ENCODE data around the gene NFATC2IP.
"Not testable (repeated sequence)": the region's sequence is repeated elsewhere in the genome, so short reads cannot be mapped to it uniquely, and the experiment has no call there.

NFATC2IP gene

DNA sequence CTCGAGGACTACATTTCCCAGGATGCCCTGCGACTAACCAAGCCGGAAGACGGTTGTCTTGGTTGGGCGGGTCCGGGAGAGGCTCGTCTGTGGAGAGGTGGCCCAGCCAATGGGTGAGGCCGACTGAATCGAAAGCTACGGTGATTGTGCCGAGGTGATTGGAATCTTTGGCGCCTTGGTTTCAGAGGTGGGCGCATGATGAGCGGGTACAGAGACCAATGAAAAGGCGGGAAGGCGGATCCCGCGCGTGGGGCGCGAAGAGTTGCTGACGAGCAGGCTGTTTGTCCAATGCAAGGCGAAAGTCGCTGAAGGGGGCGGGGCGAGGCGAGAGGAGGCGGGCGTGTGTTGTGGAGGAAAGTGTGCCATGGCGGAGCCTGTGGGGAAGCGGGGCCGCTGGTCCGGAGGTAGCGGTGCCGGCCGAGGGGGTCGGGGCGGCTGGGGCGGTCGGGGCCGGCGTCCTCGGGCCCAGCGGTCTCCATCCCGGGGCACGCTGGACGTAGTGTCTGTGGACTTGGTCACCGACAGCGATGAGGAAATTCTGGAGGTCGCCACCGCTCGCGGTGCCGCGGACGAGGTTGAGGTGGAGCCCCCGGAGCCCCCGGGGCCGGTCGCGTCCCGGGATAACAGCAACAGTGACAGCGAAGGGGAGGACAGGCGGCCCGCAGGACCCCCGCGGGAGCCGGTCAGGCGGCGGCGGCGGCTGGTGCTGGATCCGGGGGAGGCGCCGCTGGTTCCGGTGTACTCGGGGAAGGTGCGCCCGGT is at the start of gene NFATC2IP:
TSS of gene NFATC2IP (plus strand) at position 290 of the 762 bp plus-strand sequence. CDS start at position 365, 75 bp downstream.
- peak; percentile 100 for DNase-seq

DNA sequence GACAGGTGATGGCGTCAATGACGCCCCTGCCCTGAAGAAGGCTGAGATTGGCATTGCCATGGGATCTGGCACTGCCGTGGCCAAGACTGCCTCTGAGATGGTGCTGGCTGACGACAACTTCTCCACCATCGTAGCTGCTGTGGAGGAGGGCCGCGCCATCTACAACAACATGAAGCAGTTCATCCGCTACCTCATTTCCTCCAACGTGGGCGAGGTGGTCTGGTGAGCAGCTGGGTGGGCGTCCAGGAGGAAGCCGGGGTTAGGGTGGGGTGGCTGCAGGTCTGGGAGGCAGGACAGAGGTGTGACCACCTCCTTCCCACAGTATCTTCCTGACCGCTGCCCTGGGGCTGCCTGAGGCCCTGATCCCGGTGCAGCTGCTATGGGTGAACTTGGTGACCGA is 48.9 kb upstream of the NFATC2IP start:
- no peak for DNase-seq

DNA sequence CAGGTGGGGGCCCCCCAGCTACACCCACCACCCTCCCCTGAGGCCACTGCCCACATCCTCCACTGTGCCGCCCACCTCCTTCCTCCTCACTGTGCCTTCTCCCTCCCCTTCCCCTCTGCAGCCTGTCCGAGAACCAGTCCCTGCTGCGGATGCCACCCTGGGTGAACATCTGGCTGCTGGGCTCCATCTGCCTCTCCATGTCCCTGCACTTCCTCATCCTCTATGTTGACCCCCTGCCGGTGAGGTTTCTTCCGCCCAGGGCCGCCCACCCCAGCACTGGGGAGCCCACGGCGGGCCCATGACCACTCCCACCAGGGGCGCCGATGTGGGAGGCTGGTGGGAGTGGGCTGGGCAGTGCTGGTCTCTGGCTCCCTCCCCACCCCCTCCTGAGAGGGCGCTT is 47.8 kb upstream of the NFATC2IP start:
- DNase-seq = no peak

DNA sequence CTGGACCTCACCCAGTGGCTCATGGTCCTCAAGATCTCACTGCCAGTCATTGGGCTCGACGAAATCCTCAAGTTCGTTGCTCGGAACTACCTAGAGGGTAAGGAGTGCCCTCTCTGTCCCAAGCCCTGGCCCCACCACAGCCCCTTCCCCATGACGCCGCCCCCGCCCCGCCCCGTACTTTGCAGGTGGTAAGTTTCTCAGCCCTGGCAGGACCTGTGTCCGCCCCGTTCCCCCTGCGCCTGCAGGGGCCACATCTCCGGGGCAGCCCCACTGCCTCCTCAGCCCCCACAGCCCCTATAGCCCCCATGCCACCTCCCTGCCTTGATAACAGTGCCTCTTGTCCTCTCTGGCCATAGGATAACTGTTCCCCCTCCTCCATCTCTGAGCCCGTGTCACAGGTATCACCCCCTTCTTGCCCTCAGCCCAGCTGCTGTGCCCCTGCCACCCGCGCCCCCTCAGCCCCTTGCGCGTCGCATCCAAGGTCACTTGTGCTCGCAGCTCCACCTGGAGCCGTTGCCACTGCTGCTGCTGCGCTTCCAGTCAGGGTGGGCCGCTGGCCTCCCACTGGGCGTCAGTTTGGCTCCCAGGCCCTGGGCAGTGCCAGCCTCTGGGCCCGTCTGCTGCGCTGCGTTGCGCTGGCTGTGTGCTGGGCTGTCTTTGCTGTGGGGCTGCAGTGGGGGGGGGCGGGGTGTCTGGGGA is 47.2 kb upstream of the NFATC2IP start:
- DNase-seq = no peak

DNA sequence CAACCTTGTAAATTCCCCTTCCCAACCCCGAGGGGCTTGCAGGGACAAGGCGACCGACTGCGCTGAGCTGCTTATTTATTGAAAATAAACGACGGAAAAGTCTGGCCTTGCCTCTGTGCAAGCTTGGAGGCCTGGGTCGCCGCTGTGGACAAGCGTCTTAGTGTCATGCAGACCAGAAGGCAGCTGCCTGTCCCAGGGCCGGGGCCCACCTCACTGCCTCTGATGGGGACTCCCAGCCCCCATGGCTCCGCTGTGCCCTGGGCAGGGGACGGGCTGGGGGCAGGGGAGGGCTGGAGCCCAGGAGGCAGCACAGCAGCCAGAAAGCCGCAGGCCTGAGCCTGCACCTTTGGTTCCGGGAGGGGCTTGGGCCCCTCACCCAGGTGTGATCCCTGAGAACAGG is 46.4 kb upstream of the NFATC2IP start:
- no peak for DNase-seq

DNA sequence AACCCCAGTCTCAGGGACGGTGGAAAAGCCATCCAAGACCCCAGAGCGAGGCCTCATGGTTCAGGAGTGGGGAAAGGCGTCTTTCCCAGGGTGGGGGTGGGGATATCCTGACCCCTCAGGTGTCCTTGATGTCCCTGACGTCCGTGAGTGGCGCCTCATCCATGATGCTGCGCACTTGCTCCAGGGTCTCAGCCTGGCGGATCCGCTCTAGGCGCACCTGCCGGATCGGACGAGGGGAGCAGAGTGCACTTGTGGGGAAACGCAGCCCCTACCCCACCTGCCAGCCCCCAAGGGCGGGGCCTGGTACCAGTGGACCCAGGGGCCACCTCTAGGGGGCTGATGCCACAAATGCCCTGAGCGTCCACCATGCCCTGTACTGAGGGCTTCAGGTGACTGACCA is 45.9 kb upstream of the NFATC2IP start:
- no peak for DNase-seq

DNA sequence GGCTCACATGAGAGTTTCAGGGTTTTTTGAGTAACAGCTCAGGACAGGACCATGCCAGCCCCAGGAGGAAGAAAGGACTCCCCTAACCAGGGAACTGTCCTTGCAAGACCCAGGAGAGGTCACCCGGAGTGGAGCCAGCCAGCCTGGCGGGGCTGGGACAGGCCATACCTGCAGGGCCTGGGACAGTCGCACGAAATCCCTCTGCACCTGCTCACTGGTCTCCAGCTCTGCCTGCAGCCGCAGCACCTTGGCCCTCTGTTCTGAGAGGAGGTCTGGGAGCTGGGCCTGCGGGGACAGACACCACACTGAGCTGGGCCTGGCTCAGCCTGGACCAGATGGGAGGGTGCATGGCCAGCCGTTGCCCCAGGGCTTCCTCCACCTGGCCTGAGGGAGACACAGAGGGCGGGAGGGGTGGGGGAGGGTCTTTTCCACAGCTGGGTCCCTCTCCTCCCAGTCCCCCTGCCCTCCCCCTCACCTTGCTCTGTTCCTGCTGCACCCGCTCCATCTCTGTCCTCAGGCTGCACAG is 45.4 kb upstream of the NFATC2IP start:
- DNase-seq = no peak

DNA sequence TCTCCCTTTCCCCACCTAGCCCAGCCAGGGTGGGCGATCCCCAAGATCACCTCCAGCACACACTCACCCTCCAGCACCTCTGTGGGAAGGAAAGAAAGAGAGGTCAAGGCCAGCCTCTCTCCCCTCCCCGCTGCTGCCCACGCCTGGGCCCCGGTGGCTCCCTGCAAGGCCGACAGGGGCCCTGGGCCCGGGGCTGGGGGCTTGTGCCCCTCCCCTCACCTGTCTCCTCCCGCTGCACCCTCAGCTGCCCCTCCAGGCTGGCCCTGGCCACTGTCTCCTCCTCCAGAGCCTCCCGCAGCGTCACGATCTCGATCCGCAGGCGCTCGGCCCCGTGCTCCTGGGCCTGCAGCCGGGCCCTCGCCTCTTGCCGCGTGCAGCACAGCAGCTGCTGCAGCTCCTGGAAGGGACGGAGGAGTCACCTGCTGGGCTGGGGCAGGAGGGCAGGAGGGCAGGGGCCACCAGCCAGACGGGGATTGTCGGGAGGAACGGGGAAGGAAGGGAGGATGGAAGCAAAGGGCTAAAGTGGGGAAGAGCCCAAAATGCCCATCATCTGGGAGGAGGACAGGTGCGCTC is 44.9 kb upstream of the NFATC2IP start:
- DNase-seq = no peak

DNA sequence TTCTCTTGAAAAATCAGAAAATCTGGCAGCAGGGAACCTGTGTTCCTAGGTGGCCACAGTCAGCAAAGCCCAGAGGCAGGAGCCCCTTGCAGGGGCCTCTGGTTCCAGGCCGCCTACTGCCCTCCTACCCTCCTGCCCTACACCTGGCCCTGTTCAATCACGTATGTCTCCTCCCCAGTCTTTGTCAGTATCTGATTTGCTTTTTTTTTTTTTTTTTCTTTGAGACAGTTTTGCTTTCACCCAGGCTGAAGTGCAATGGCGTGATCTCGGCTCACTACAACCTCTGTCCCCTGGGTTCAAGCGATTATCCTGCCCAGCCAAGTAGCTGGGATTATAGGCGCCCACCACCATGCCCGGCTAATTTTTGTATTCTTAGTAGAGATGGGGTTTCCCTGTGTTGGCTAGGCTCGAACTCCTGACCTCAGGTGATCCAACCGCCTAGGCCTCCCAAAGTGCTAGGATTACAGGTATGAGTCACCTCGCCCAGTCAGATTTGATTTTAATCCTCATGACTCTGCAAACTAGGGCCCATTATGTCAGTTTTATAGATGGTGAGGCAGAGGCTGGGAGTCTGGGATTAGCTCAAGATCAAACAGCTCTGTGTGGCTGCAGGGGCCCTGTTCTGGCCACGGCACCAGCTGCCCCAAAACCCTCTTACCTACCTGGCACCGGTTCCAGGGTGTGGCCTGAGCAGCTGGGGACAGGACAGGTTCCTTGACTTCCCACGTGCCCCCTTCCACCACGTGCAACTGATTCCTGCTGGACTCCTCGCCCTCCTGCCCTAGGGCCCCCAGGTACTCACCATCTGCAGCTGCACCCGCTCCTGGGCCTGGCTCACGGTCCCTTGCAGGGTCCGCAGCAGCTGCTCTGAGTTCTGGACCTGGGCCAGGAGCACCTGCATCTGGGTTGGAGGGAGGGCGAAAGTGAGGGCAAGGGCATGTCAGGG is 40.4 kb upstream of the NFATC2IP start:
- DNase-seq = no peak

DNA sequence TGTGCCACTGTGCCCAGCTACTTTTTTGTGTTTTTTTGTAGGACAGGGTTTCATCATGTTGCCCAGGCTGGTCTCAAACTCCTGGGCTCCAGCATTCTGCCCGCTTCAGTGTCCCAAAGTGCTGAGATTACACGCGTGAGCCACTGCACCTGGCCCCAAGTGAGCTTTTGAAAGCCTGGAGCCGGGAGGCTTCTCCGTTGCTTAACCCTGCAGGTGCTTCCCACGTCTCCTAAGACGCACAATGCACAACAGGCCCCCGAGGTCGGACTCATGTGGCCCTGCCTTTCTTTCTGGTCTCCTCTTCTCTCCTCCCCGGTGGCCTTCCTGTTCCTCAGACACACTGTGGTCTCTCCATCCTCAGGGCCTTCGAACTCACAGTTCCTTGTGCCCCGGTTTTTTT is 38.2 kb upstream of the NFATC2IP start:
- no peak for DNase-seq

DNA sequence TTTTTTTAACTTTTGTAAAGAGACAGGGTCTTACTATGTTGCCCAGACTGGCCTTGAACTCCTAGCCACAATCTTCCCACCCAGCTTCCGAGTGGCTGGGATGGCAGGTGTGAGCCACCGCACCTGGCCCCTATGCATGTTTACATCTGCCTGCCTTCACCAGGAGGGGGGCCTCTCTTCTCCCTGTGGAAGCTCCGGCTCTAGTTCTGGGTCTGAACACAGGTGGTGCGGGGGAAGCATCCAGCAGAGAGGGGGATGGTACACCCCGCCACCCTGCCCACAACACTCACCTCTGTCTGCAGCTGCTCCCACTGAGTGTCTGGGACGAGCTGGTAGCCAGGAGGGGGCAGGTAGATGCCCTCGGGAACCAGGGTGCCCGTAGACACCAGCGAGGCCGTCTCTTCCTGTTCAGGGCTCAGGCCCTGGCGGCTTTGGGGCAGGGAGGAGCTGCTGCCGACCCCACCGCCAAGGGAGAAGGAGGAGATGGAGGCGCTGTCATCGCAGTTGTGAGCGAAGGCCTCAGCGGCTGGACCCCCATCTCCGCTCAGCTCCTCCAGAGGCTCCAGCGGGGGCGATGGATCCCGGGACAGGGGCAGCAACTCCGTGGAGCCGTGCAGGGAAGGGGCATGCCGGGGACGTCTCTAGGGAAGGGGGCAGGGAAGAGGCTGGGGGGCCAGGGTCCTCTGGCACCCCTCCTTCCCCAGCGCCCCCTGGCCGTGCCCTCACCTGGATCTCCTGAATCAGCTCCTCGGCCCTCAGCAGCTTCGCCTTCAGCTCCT is 36.6 kb upstream of the NFATC2IP start:
- no peak for DNase-seq

DNA sequence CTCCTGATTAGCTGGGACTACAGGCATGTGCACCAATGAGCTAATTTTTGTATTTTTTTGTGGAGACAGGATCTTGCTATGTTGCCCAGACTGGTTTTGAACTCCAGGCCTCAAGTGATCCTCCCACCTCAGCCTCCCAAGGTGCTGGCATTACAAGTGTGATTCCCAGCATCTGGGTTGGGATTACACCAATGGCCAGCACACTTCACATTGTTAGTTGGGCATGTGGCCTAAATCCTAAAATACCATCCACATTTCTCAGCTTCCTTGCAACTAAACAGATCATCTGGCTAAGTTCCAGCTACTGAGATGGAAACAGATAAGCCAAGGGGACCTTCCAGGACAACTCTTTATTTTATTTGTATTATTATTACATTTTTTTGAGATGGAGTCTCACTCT is 35.6 kb upstream of the NFATC2IP start:
- DNase-seq = no peak

DNA sequence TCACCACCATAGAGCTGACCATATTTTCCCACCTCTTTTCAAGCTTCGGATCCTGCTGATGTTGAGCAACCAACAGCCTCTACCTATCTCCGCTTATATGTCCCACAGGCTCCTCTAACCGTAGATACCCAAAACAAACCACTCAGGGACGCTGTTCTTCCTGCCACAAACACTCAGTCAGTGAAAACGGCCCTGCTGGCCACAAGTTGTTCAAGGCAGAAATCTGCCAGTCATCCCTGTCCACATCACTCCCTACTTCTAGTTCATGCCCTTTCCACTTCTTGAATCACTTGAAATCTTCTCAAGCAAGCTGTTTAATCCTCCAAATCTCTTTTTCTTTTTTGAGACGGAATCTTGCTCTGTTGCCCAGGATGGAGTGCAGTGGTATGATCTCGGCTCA is 33.6 kb upstream of the NFATC2IP start:
- DNase-seq = no peak

DNA sequence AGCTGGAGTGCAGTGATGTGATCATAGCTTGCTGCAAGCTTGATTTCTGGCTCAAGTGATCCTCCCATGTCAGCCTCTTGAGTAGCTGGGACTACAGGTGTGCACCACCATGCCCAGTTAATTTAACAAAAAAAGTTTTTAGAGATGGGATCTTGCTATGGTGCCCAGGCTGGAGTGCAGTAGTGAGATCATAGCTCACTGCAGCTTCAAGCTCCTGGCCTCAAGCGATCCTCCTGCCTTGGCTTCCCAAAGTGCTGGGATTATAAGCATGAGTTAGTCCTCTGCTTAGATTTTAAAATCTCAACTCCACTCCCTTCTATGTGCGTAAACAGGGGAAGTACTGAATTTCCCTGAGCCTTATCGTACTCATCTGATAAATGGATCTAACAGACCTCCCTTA is 32.0 kb upstream of the NFATC2IP start:
- DNase-seq = no peak

DNA sequence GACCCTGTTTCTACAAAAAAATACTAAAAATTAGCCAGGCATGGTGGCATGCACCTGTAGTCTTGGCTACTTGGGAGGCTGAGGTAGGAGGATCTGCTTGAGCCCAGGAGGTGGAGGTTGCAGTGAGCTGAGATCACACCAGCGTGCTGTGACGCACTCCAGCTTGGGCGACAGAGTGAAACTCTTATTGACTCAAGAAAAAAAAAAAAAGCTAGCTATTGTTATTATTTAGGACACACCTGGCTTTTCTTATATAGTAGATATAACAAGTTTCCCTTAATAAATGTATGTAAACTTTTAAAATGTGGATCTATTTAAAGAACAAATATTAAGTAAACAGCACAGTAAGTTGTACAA is 27.5 kb upstream of the NFATC2IP start:
- DNase-seq = no peak

DNA sequence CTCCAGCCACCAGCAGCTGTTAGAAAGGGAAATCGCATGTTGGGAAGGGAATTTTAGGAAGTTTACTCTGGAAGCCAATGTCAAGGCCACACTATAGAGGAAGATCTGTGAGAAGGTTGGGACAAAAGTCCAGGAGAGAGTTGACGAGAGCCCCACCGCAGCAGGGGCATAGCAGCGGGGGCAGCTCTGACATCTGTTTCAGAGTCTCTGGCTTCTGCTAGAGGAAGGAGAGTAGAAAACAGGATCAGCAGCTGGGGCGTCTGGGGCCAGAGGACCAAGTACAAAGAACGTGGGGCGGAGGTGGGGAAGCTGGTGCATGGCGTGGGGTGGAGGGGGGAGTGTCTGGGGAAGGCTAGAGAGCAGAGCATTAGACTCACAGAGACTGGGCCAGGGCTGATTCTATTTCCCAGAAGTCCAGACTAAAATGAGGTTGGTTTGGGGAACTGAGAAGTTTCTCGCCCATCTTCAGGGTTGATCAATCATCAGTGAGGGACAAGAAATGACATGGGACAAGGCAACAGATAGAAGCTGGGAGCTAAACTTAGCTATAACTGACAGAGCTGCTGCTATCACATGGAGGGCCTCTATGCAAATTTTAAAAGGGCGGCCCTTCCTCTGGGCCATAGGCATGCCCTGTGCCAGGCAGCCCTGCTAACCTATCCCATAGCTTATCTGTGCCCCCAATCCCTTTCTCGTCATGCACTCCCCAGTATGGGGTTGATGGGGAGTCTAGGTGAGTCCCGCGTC is 26.9 kb upstream of the NFATC2IP start:
- no peak for DNase-seq

DNA sequence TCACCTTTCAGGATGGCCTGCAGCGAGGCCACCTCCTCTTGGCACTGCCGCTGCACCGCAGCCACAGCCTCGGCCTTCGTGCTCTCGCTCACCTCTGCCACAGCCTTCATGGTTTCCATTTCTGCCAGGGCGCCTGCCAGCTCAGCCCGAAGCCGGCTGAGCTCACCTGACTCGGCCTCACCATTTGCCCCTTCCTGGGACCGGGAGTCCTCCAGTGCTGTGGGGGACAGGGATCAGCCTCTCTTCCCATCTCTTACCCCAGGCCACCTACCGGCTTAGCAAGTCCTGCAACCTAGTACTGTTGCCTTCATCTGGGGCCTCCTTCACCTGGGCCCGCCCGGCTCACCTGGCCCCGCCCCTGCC is 26.4 kb upstream of the NFATC2IP start:
- DNase-seq = no peak

DNA sequence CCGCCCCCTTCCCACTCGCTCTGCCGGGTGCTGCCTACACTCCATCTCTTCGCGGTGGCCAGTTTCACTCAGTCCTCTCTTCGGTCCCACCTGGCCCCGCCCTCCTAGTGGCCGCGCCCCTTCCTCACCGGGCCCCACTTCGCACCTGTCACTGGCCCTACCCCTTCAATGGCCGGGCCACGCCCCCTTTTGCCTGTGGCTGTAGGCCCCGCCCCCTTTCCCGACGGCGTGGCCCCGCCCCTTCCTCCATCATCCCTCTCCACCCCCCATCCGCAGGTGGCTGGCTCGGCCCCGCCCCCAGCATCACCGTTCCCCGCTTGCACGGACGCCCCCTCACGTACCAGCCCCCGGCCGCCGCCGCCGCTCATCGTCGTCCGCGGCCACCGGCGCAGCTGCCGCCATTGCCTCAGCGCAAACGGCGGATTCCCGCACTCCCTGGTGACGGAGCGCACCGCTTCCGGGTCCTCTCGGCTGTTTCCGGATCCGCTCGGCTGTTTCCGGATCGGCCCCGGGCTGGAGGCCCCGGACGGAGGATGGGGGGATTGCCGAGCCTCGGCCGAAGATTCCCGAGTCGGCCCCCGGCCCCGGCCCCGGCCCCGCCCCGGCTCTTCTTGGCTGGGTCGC is 25.9 kb upstream of the NFATC2IP start, which contains the start of gene RABEP2:
TSS of gene RABEP2 (minus strand) at position 477 of the 624 bp plus-strand sequence. CDS start at position 402, 75 bp downstream.
- peak; percentile 98 for DNase-seq

DNA sequence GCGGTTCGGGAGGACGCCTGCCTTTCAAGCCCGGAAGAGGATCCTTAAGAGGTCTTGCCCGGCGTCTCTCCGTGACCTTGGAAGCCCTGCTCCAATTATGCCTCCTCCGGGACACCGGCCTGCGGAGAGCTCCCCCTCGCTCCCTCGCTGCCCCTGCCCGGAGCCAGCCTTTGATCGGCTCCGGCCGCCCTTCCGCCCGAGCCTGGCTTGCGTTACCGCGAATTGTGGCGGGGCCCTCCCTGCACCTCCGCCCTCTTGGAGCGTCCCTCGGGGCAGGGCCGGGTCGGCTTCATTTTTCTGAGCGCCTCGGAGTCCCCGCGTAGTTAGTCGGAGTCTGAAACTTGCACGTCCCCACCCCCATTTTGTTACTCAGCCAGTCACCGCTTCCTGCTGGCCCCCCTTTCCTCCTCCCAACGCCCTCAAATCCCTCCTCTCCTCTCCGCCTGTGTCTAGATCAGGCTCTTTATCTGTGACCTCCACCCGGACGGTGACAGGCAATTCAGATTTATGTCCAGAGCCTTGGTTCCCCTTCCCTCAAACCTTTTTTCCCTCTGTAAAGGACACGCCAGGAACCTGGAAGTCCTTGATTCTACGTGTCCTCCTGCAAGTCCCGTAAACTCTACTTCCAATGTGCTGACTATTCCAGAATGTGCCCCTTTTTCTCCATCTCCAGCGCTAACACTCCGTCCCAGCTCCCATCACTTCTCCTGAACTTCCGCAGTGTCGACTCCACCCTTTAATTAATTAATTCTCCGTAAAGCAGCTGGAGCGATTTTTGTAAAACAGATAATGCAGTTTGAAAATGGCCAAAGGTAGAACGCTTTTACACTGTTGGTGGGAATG is 25.1 kb upstream of the NFATC2IP start:
- DNase-seq = peak; percentile 94

DNA sequence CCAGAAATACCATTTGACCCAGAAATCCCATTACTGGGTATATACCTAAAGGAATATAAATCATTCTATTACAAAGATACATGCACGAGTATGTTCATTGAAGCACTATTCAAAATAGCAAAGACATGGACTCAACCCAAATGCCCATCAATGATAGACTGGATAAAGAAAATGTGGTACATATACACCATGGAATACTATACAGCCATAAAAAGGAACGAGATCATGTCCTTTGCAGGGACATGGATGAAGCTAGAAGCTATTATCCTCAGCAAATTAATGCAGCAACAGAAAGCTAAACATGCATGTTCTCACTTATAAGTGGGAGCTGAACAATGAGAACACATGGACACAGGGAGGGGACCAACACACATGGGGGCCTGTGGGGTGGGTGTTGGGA is 24.5 kb upstream of the NFATC2IP start:
- not testable (repeated sequence) for DNase-seq
